SU-DHL-6 (cell line): ENCODE measurements around the gene KRTCAP2.
"Not testable (repeated sequence)": the region's sequence is repeated elsewhere in the genome, so short reads cannot be mapped to it uniquely, and the experiment has no call there.

Experiments used
- H2AFZ ChIP-seq: fragments of 200-600 bp; sonication (generic); 2 replicates; pipeline ENCODE4 v1.6.1; 2014; ENCODE audit warnings: low read depth, mild to moderate bottlenecking, moderate library complexity, mixed read lengths, antibody characterized with exemption, low read length; ENCODE audit not compliant: severe bottlenecking
- H3F3A ChIP-seq: fragments of 200-600 bp; shearing (Covaris generic); 2 replicates; pipeline ENCODE4 v1.6.0; 2016; ENCODE audit warnings: antibody characterized with exemption, mild to moderate bottlenecking; ENCODE audit not compliant: insufficient read depth
- H3K27ac ChIP-seq: fragments of 200-600 bp; sonication (generic); 2 replicates; pipeline ENCODE4 v1.5.1; 2016; ENCODE audit warnings: low read depth, mild to moderate bottlenecking, low read length, moderate library complexity, mixed read lengths
- H3K27me3 ChIP-seq: fragments of 200-600 bp; sonication (generic), shearing (Covaris generic); 2 replicates; pipeline ENCODE4 v1.6.0; 2014; ENCODE audit warnings: mild to moderate bottlenecking, low read length
- H3K36me3 ChIP-seq: fragments of 200-600 bp; sonication (generic); 2 replicates; pipeline ENCODE4 v1.6.1; 2014; ENCODE audit warnings: mild to moderate bottlenecking, low read length, mixed read lengths
- H3K4me2 ChIP-seq: fragments of 300-600, 200-600 bp; shearing (Covaris generic), sonication (generic); 2 replicates; pipeline ENCODE4 v1.6.0; 2014; ENCODE audit warnings: low read length, low read depth, mild to moderate bottlenecking; ENCODE audit not compliant: poor library complexity, severe bottlenecking
- H3K4me3 ChIP-seq: fragments of 200-600 bp; sonication (generic); 2 replicates; pipeline ENCODE4 v1.5.1; 2014; ENCODE audit warnings: antibody characterized with exemption, low read length, mild to moderate bottlenecking, mixed read lengths; ENCODE audit not compliant: insufficient read depth, poor library complexity, severe bottlenecking
- H3K79me2 ChIP-seq: fragments of 200-600 bp; sonication (generic); 2 replicates; pipeline ENCODE4 v1.6.1; 2014; ENCODE audit warnings: mild to moderate bottlenecking, low read length, moderate library complexity; ENCODE audit not compliant: insufficient read depth
- H3K9ac ChIP-seq: fragments of 200-600 bp; sonication (generic); 2 replicates; pipeline ENCODE4 v1.7.0; 2014; ENCODE audit warnings: mild to moderate bottlenecking, low read length
- H3K9me2 ChIP-seq: fragments of 200-600 bp; sonication (generic); replicated peaks from 2 replicates; pipeline ENCODE4 v1.6.1; 2014; ENCODE audit warnings: low read length; ENCODE audit not compliant: insufficient read depth
- H3K9me3 ChIP-seq: fragments of 200-600 bp; sonication (generic); 2 replicates; pipeline ENCODE4 v1.6.1; 2014; ENCODE audit warnings: low read length, mixed read lengths; ENCODE audit not compliant: insufficient read depth
- H4K20me1 ChIP-seq: fragments of 200-600 bp; sonication (generic); 2 replicates; pipeline ENCODE4 v1.6.1; 2014; ENCODE audit warnings: low read depth, mild to moderate bottlenecking, antibody characterized with exemption, low read length, moderate library complexity, mixed read lengths
- EZH2phosphoT487 ChIP-seq: fragments of 200-600 bp; sonication (generic), shearing (Covaris generic); conservative IDR thresholded peaks from 2 replicates; pipeline ENCODE4 v1.6.1; 2018; ENCODE audit warnings: mild to moderate bottlenecking, antibody characterized with exemption, low read length, moderate library complexity, mixed read lengths
- TF ChIP-seq, protein P1 (sequence below): fragments of 200-600 bp; sonication (generic); IDR thresholded peaks from one replicate; pipeline ENCODE4 v1.5.1; 2017; ENCODE audit warnings: antibody characterized with exemption, mild to moderate bottlenecking, low read length, moderate library complexity; ENCODE audit not compliant: insufficient read depth, poor library complexity, severe bottlenecking

The KRTCAP2 gene

GRCh38 chr1:155167166-155168104 lies 5.7 kb downstream of the KRTCAP2 start:
- Histone ChIP-seq H3K9me3 (no peaks in the 10 kb centered on the region), H2AFZ (peak overlapping the region; percentile 91), H3K27me3 (no peaks in the 10 kb centered on the region), H3K27ac (no peak overlapping the region), H3K4me2 (peak overlapping the region; percentile 51), H4K20me1 (no peaks in the 10 kb centered on the region), H3K36me3 (no peaks in the 10 kb centered on the region), H3K79me2 (peaks cover 8% of the 10 kb centered on the region), H3K9ac (no peak overlapping the region; the same call in 1 of the 2 replicates), H3K4me3 (no peak overlapping the region), H3F3A (no peaks in the 10 kb centered on the region; the same call in 1 of the 2 replicates), H3K9me2 (no peaks in the 10 kb centered on the region)
- TF ChIP-seq, protein P1, sequence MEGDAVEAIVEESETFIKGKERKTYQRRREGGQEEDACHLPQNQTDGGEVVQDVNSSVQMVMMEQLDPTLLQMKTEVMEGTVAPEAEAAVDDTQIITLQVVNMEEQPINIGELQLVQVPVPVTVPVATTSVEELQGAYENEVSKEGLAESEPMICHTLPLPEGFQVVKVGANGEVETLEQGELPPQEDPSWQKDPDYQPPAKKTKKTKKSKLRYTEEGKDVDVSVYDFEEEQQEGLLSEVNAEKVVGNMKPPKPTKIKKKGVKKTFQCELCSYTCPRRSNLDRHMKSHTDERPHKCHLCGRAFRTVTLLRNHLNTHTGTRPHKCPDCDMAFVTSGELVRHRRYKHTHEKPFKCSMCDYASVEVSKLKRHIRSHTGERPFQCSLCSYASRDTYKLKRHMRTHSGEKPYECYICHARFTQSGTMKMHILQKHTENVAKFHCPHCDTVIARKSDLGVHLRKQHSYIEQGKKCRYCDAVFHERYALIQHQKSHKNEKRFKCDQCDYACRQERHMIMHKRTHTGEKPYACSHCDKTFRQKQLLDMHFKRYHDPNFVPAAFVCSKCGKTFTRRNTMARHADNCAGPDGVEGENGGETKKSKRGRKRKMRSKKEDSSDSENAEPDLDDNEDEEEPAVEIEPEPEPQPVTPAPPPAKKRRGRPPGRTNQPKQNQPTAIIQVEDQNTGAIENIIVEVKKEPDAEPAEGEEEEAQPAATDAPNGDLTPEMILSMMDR, result peak; percentile 84
- TF ChIP-seq EZH2phosphoT487, result no peak

DNA sequence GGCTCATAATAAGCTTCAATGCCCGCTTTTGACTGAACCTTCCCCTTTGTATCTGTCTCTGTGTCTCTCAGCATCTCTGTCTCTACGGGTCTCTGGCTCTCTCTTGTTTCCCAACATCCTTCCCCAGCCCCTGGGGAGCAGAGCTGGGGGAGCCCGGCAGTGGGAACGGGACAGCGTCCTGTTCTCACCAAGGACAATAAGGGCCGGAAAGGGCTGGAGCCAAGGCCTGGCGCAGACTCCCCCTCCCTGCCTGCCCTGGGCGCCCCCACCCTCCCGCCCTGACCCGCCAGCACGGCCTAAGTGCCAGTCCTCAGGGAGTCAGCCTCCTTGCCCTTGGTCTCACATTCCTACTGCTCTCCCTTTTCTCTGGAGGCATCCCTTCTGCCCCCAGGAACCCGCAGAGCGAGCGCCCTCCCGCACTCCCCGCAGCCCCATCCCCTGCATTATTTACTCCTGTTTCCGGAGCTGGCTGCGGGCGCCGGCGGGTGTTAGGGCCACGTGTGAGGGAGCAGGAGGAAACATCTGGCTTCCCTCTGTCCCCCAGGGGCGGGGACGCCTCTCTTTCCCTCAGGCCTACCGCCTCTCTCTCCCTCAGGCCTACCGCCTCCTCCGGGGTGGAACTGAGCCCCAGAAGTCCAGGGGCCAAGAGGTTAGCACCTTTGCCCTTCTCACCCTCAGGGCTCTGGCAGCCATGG lies 6.5 kb downstream of the KRTCAP2 start:
- Histone ChIP-seq H4K20me1 (no peaks in the 10 kb centered on the region), H3K4me2 (peak overlapping the region; percentile 11), H3K9ac (no peak overlapping the region), H3K79me2 (no peaks in the 10 kb centered on the region), H3K9me3 (no peaks in the 10 kb centered on the region), H3K36me3 (no peaks in the 10 kb centered on the region), H3K9me2 (no peaks in the 10 kb centered on the region), H3K27ac (no peak overlapping the region), H3K4me3 (no peak overlapping the region), H3K27me3 (no peaks in the 10 kb centered on the region), H3F3A (no peaks in the 10 kb centered on the region; the same call in 1 of the 2 replicates), H2AFZ (peak overlapping the region; percentile 85)
- TF ChIP-seq, protein P1, result no peak
- TF ChIP-seq EZH2phosphoT487, result no peak

GRCh38 chr1:155166051-155166470 lies 7.0 kb downstream of the KRTCAP2 start:
- no peaks in the 10 kb centered on the region for H3K36me3 ChIP-seq
- H3K27ac ChIP-seq, result no peak overlapping the region
- no peaks in the 10 kb centered on the region for H3K9me2 ChIP-seq
- H2AFZ ChIP-seq, result no peak overlapping the region
- H3K9ac ChIP-seq, result no peak overlapping the region
- H3F3A ChIP-seq, result no peaks in the 10 kb centered on the region
- no peaks in the 10 kb centered on the region for H4K20me1 ChIP-seq
- H3K4me3 ChIP-seq, result no peak overlapping the region
- H3K27me3 ChIP-seq, result no peaks in the 10 kb centered on the region
- no peaks in the 10 kb centered on the region for H3K79me2 ChIP-seq
- H3K9me3 ChIP-seq, result no peaks in the 10 kb centered on the region
- no peak for TF ChIP-seq EZH2phosphoT487
- TF ChIP-seq, protein P1, result no peak
- H3K4me2 ChIP-seq, result no peak overlapping the region

DNA sequence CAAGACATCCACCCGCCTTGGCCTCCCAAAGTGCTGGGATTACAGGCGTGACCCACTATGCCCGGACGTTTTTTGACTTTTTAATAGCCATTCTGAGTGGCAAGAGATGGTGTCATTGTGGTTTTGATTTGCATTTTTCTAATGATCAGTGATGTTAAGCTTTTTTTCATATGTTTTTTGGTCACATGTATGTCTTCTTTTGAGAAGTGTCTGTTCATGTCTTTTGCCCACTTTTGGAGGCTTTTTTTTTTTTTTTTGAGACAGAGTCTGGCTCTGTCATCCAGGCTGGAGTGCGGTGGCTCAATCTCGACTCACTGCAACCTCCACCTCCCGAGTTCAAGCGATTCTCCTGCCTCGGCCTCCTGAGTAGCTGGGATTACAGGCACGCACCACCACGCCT lies 8.5 kb downstream of the KRTCAP2 start:
- not testable (repeated sequence) for H3K27ac ChIP-seq, H3K27me3 ChIP-seq, H3K4me3 ChIP-seq, H2AFZ ChIP-seq, H3K4me2 ChIP-seq, H3K9me3 ChIP-seq, H4K20me1 ChIP-seq, H3K79me2 ChIP-seq, H3K9ac ChIP-seq, H3K9me2 ChIP-seq, H3K36me3 ChIP-seq, H3F3A ChIP-seq

DNA sequence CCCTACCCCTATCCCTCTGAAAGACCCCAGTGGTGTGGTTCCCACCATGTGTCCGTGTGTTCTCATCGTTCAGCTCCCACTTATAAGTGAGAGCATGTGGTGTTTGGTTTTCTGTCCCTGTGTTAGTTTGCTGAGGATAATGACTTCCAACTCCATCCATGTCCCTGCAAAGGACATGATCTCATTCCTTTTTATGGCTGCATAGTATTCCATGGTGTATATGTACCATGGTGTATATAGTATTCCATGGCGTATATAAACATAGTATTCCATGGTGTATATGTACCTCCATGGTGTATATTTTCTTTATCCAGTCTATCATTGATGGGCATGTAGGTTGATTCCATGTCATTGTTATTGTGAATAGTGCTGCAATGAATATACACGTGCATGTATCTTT lies 9.3 kb downstream of the KRTCAP2 start:
- not testable (repeated sequence) for H3K36me3 ChIP-seq, H3K27me3 ChIP-seq

More for the DNA sequence above, 9.3 kb downstream of the KRTCAP2 start:
- H3K4me3 ChIP-seq, H3F3A ChIP-seq, H2AFZ ChIP-seq, H3K79me2 ChIP-seq, H3K9ac ChIP-seq, H4K20me1 ChIP-seq, H3K4me2 ChIP-seq, H3K9me2 ChIP-seq, H3K27ac ChIP-seq, H3K9me3 ChIP-seq: not testable (repeated sequence)
